ENCODE measurements around the gene AFF2. TPM values are rescaled to one million over a fixed set of nuclear protein-coding genes. Genes with fewer than 3 reads are reported as not detected.

The AFF2 gene
- total RNA-seq, 4 donors from 2014 or later: 0.09 to 2.5 (median 0.65) TPM

- TF ChIP-seq CTCF (IDR thresholded peaks at IDR 0.05) (no peak), POLR2A (IDR thresholded peaks at IDR 0.05) (no peak)
- no peak overlapping the region for H3K4me3 ChIP-seq
- peaks cover 0 to 5% (median 0%) of the 10 kb centered on the region in 4 donors for H3K27me3 ChIP-seq
- H3K4me1 ChIP-seq: no peaks in the 10 kb centered on the region
- intact Hi-C loops (cut with DNase I): no loop called here
- H3K27ac ChIP-seq: no peak overlapping the region
- DNase-seq: no peak
- H3K36me3 ChIP-seq: no peaks in the 10 kb centered on the region
- WGBS, 2 donors: 75 to 77% methylated on average over 4 of the region's 4 CpGs
- H3K9me3 ChIP-seq: no peaks in the 10 kb centered on the region
Observed at GRCh38 chrX:148474030-148474429, 26.4 kb upstream of the AFF2 start.

GRCh38 chrX:148492057-148492456 is 8.4 kb upstream of the AFF2 start:
- Histone ChIP-seq H3K4me3 (no peak overlapping the region), H3K27me3 (no peaks in the 10 kb centered on the region), H3K9me3 (no peaks in the 10 kb centered on the region), H3K4me1 (no peaks in the 10 kb centered on the region), H3K36me3 (no peaks in the 10 kb centered on the region), H3K27ac (no peak overlapping the region)
- 58 to 88% methylated on average over 2 of the region's 2 CpGs for WGBS, 2 donors
- DNase-seq: no peak
- TF ChIP-seq CTCF (IDR thresholded peaks at IDR 0.05) (no peak), POLR2A (IDR thresholded peaks at IDR 0.05) (no peak)
- intact Hi-C loops (cut with DNase I): no loop called here

GRCh38 chrX:148495176-148495575 is 5.2 kb upstream of the AFF2 start:
- TF ChIP-seq POLR2A (IDR thresholded peaks at IDR 0.05) (no peak), CTCF (IDR thresholded peaks at IDR 0.05) (no peak)
- Histone ChIP-seq H3K4me3 (no peak overlapping the region), H3K36me3 (no peaks in the 10 kb centered on the region), H3K9me3 (no peaks in the 10 kb centered on the region), H3K27me3 (peaks cover 0 to 10% (median 2%) of the 10 kb centered on the region in 4 donors), H3K27ac (no peak overlapping the region), H3K4me1 (no peaks in the 10 kb centered on the region)
- 38 to 60% methylated on average over 1 to 3 of the region's 3 CpGs for WGBS, 2 donors
- intact Hi-C loops (cut with DNase I): no loop called here
- DNase-seq: no peak

GRCh38 chrX:148498067-148498466 is 2.4 kb upstream of the AFF2 start:
- Histone ChIP-seq H3K27ac (no peak overlapping the region), H3K27me3 (peaks cover 0 to 35% (median 6%) of the 10 kb centered on the region in 4 donors), H3K36me3 (no peaks in the 10 kb centered on the region), H3K4me3 (no peak overlapping the region), H3K9me3 (no peaks in the 10 kb centered on the region), H3K4me1 (peaks cover 0 to 12% (median 3%) of the 10 kb centered on the region in 3 donors)
- intact Hi-C loops (cut with DNase I): no loop called here
- no peak for DNase-seq
- WGBS, 2 donors: 46 to 52% methylated on average over 2 of the region's 3 CpGs
- TF ChIP-seq CTCF (IDR thresholded peaks at IDR 0.05): no peak

GRCh38 chrX:148499638-148500422 is 587 bp upstream of the AFF2 start:
- Histone ChIP-seq H3K27me3 (peaks cover 0 to 52% (median 6%) of the 10 kb centered on the region in 4 donors), H3K4me1 (peaks cover 0 to 12% (median 3%) of the 10 kb centered on the region in 3 donors), H3K4me3 (peak overlapping the region in 2 of 4 donors; percentile 18 to 51), H3K36me3 (no peaks in the 10 kb centered on the region), H3K27ac (no peak overlapping the region), H3K9me3 (no peaks in the 10 kb centered on the region)
- TF ChIP-seq CTCF (IDR thresholded peaks at IDR 0.05) (no peak), POLR2A (IDR thresholded peaks at IDR 0.05) (no peak)
- intact Hi-C loops (cut with DNase I): no loop called here
- WGBS, 2 donors: 44 to 66% methylated on average over 5 to 23 of the region's 35 CpGs
- DNase-seq: no peak

All from esophagus squamous epithelium (tissue), 5 donors.